Measurements from ENCODE around the gene MYCN.

Gene MYCN

GRCh38 chr2:15939854-15940660, at the start of gene MYCN:
TSS of gene MYCN (plus strand) at chr2:15940550. CDS start at chr2:15942065, 1,515 bp downstream.
- Histone ChIP-seq H3K4me2 (ENCODE audit: low read depth, low read length, poor library complexity, severe bottlenecking) (no peak within 1 kb of the TSS), H3K9me3 (ENCODE audit: insufficient read depth, low read length) (no peaks in the 10 kb centered on the region), H3K4me3 (ENCODE audit: insufficient read depth, low read length, poor library complexity, severe bottlenecking) (no peak within 1 kb of the TSS), H4K20me1 (ENCODE audit: low read depth, low read length) (no peaks in the 10 kb centered on the region), H3K9me2 (replicated peaks; ENCODE audit: insufficient read depth, low read length) (no peaks in the 10 kb centered on the region), H3F3A (ENCODE audit: insufficient read depth) (no peaks in the 10 kb centered on the region), H3K36me3 (ENCODE audit: low read length) (no peaks in the 10 kb centered on the region), H3K79me2 (ENCODE audit: insufficient read depth, low read length) (no peaks in the 10 kb centered on the region), H3K9ac (ENCODE audit: low read length) (no peak within 1 kb of the TSS), H3K27ac (ENCODE audit: low read depth, low read length) (no peak within 1 kb of the TSS), H2AFZ (ENCODE audit: low read depth, low read length, severe bottlenecking) (no peak within 1 kb of the TSS), H3K27me3 (ENCODE audit: low read length) (no peaks in the 10 kb centered on the region)
- TF ChIP-seq CTCF (IDR thresholded peaks at IDR 0.05; ENCODE audit: insufficient read depth, low read length, poor library complexity, severe bottlenecking) (no peak), EZH2phosphoT487 (conservative IDR thresholded peaks at IDR 0.05; ENCODE audit: low read length) (no peak)

GRCh38 chr2:15890936-15891905, 49.1 kb upstream of the MYCN start:
- no peaks in the 10 kb centered on the region for H3K9me2 ChIP-seq (replicated peaks; ENCODE audit: insufficient read depth, low read length)
- no peak overlapping the region for H3K27ac ChIP-seq (ENCODE audit: low read depth, low read length)
- no peaks in the 10 kb centered on the region for H3K36me3 ChIP-seq (ENCODE audit: low read length)
- no peak overlapping the region for H2AFZ ChIP-seq (ENCODE audit: low read depth, low read length, severe bottlenecking)
- no peaks in the 10 kb centered on the region for H3F3A ChIP-seq (ENCODE audit: insufficient read depth)
- no peak overlapping the region for H3K9ac ChIP-seq (ENCODE audit: low read length)
- no peak for TF ChIP-seq CTCF (IDR thresholded peaks at IDR 0.05; ENCODE audit: insufficient read depth, low read length, poor library complexity, severe bottlenecking)
- H4K20me1 ChIP-seq (ENCODE audit: low read depth, low read length) = no peaks in the 10 kb centered on the region
- H3K4me2 ChIP-seq (ENCODE audit: low read depth, low read length, poor library complexity, severe bottlenecking) = no peak overlapping the region
- no peaks in the 10 kb centered on the region for H3K27me3 ChIP-seq (ENCODE audit: low read length)
- no peak overlapping the region for H3K4me3 ChIP-seq (ENCODE audit: insufficient read depth, low read length, poor library complexity, severe bottlenecking)
- H3K9me3 ChIP-seq (ENCODE audit: insufficient read depth, low read length) = no peaks in the 10 kb centered on the region
- H3K79me2 ChIP-seq (ENCODE audit: insufficient read depth, low read length) = no peaks in the 10 kb centered on the region

- TF ChIP-seq CTCF (IDR thresholded peaks at IDR 0.05; ENCODE audit: insufficient read depth, low read length, poor library complexity, severe bottlenecking) = no peak
These were observed 48.0 kb upstream of the MYCN start for GRCh38 chr2:15892151-15892880.

More at GRCh38 chr2:15892151-15892880, 48.0 kb upstream of the MYCN start:
- Histone ChIP-seq H3K79me2 (ENCODE audit: insufficient read depth, low read length) (no peaks in the 10 kb centered on the region), H3K9ac (ENCODE audit: low read length) (no peak overlapping the region), H3K9me3 (ENCODE audit: insufficient read depth, low read length) (no peaks in the 10 kb centered on the region), H3K27ac (ENCODE audit: low read depth, low read length) (no peak overlapping the region), H3K27me3 (ENCODE audit: low read length) (no peaks in the 10 kb centered on the region), H2AFZ (ENCODE audit: low read depth, low read length, severe bottlenecking) (no peak overlapping the region), H3K4me3 (ENCODE audit: insufficient read depth, low read length, poor library complexity, severe bottlenecking) (no peak overlapping the region), H3K9me2 (replicated peaks; ENCODE audit: insufficient read depth, low read length) (no peaks in the 10 kb centered on the region), H3F3A (ENCODE audit: insufficient read depth) (no peaks in the 10 kb centered on the region), H4K20me1 (ENCODE audit: low read depth, low read length) (no peaks in the 10 kb centered on the region), H3K4me2 (ENCODE audit: low read depth, low read length, poor library complexity, severe bottlenecking) (no peak overlapping the region), H3K36me3 (ENCODE audit: low read length) (no peaks in the 10 kb centered on the region)
